GM12873 (cell line): Measurements from ENCODE around the gene PCGF2.

Experiments used
- TF ChIP-seq, protein P1 (sequence below): IDR thresholded peaks from 2 replicates; pipeline ENCODE4 v1.5.1; 2012; ENCODE audit warnings: low read depth, mild to moderate bottlenecking, moderate library complexity, low read length, control low read depth; ENCODE audit not compliant: insufficient read depth; ENCODE audit errors: missing control alignments

The PCGF2 gene

DNA sequence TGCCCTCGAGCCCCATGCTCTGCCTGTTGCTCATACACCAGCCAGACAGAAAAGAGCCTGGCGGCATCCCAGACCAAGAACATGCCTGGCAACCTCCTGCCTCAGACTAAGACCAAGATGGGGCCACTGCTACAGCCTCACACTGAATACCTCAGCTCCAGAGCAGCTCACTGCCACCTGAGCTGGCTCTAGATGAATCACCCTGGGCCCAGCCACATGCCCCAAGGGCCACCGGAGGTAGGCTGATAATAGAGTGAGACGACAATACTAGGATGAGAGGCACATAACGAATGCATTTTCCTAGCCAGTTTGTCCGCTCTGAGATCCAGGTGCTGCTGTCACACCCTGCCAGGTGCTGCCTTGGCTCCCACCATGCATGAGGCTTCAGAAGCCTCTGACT is 38.2 kb upstream of the PCGF2 start:
- TF ChIP-seq, protein P1, sequence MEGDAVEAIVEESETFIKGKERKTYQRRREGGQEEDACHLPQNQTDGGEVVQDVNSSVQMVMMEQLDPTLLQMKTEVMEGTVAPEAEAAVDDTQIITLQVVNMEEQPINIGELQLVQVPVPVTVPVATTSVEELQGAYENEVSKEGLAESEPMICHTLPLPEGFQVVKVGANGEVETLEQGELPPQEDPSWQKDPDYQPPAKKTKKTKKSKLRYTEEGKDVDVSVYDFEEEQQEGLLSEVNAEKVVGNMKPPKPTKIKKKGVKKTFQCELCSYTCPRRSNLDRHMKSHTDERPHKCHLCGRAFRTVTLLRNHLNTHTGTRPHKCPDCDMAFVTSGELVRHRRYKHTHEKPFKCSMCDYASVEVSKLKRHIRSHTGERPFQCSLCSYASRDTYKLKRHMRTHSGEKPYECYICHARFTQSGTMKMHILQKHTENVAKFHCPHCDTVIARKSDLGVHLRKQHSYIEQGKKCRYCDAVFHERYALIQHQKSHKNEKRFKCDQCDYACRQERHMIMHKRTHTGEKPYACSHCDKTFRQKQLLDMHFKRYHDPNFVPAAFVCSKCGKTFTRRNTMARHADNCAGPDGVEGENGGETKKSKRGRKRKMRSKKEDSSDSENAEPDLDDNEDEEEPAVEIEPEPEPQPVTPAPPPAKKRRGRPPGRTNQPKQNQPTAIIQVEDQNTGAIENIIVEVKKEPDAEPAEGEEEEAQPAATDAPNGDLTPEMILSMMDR, result no peak

DNA sequence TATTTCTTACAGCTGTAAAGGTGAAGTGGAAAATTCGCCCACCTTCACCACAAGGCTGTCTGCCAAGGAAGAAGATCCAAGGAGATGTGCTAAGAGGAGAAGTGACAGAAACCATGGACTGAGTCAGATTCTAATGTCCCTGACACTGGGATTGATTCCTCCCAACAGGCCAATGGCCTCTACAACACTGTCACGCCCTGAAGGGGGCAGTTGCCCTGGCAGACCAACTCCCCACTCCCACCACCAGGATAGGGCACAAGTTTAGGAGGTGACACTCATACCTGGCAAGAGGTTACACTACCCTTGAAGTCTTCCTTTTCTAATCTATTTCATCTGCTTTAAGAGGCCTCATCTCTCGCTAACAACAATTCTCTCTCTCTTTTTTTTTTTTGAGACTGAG is 35.1 kb upstream of the PCGF2 start:
- TF ChIP-seq, protein P1, result no peak

GRCh38 chr17:38779965-38780752 is 32.0 kb upstream of the PCGF2 start:
- TF ChIP-seq, protein P1, result no peak

GRCh38 chr17:38777641-38778250 is 29.6 kb upstream of the PCGF2 start:
- TF ChIP-seq, protein P1, result no peak

DNA sequence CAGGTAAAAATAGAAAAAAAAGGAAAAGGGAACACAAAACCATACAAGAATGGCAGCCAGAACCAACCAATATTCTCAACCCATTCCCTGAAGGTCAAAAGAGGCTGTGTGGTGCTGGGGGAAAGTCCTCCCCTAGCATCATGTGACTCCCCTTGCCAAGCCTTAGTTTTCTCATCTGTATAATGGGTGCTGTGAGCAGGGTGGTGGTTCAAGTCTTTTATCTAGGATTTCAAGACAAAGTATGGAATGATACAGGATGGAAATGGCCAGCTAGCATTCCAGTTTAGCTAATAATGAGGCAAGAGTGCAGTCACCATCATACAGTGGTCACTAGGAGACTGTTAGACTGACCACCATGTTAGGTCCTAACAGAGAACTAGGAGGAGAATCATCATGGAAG is 25.1 kb upstream of the PCGF2 start:
- TF ChIP-seq, protein P1, result no peak

DNA sequence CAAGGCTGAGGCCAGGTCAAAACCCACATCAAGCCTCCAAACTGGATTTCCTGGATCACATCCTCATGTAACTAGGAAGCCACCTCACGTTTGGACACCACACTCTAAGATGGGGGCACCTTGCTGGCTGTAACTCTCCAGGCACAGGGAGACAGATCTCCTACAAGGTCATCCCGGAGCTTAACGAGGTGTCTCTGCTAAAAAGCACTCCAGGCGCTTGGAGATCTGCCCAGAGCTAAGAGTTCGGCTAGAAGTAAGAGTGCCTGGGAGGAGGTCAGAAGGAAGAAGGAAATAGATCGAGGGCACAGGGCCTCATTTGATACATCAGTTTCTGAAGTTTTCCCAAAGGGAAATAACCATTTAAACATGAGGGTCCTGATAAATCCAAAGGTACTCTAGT is 20.3 kb upstream of the PCGF2 start:
- TF ChIP-seq, protein P1, result no peak

DNA sequence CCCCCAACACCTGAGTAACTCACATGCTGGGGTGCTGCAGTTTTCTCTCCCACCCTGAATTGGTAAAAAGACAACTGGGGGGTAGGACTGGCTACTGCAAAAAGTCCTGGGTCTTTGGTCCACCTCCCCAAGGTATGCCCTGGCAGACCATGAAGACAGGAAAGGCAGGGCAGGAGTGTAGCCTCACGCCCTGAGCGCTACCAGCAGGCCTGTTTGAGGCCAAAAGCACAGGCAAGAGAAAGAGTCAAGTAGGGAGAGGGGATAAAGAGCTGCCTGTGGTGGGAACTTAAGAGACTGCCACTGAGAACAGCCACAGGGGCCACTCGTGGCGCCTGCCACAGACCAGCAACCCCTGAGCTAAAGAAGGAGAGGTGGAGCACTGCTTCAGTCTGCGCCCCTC is 18.2 kb upstream of the PCGF2 start:
- TF ChIP-seq, protein P1, result no peak
